DMS153 treated with DMSO at 0.1 percent for 48 hours (cell line): ENCODE measurements around the gene C14orf180.

Experiments
- DNase-seq: peaks from one replicate; lab custom pipeline; 2025; ENCODE audit not compliant: unreplicated experiment; lab: John Stamatoyannopoulos, UW

C14orf180 gene

DNA sequence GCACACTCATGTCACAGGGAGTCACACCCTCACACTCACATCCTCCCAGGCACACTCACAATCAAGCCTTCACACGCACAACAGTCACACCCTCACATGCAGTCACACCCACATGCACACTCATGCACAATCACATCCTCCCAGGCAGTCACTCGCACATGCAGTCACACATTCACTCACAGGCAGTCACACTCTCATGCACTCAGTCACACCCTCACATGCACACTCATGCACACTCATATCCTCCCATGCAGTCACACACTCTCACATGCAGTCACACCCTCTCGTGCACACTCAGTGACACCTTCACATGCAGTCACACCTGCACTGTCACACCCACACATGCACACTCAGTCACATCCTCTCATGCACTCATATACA, 12.7 kb downstream of the C14orf180 start:
- DNase-seq: no peak

DNA sequence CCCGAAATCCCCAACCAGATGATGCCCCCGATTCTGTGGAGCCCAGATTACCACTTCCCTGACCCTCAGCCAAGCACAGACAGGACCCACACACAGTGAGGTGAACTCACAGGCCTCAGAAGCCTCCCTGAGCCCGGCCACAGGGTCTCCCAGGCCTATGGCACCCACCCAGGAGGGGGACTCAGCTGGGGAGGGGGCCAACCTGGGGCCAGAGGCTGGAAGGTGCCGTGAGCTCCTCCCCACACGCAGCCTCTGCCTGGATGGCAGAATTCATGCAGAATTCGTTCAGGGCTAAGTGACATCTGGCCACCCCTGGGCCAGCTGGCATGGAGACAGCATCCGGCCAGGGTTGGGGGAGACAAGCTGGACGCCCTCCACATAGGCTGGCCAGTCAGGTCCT, 13.2 kb downstream of the C14orf180 start:
- DNase-seq: no peak

DNA sequence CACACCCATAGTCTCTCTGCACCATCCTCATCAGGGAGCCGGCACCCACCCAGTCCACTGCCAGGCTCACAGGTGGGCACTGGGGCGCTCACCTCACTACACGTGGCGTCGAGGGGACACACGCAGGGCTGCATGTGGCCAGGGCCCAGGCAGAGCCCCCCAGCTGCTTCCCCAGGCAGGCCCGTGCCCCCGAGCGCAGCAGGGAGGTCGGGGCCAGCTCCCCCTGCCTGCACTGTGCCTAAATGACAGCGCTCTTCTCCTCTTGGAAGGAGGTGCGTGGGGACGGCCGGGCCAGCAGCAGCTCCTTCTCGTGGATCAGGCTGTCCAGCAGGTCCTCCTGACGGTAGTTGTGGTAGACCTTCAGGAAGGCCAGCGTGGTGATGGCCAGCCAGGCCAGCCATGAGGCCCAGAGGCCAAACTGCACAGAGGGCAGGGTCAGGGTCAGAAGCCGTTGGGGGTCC, 13.7 kb downstream of the C14orf180 start:
- no peak for DNase-seq

DNA sequence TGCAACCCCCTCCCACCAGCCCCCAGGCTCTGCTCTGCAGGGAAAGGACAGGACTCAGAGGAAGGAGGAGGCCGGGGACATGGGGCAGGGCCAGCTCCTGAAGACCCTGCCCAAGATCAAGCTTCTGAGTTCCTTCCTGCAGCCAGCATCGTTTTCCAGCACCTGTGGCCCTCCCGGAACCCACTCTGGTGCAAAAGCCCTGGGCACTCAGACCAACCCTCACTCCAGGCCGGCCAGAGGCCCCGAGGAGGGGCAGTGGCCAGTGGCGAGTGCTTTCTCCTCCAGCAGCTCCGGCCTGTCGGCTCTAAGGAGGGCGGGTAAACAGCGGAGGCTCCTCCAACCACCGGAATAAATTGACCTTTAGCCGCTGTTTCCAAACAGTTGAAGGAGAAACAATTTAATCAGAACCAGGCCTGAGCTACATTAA, 14.2 kb downstream of the C14orf180 start:
- no peak for DNase-seq

DNA sequence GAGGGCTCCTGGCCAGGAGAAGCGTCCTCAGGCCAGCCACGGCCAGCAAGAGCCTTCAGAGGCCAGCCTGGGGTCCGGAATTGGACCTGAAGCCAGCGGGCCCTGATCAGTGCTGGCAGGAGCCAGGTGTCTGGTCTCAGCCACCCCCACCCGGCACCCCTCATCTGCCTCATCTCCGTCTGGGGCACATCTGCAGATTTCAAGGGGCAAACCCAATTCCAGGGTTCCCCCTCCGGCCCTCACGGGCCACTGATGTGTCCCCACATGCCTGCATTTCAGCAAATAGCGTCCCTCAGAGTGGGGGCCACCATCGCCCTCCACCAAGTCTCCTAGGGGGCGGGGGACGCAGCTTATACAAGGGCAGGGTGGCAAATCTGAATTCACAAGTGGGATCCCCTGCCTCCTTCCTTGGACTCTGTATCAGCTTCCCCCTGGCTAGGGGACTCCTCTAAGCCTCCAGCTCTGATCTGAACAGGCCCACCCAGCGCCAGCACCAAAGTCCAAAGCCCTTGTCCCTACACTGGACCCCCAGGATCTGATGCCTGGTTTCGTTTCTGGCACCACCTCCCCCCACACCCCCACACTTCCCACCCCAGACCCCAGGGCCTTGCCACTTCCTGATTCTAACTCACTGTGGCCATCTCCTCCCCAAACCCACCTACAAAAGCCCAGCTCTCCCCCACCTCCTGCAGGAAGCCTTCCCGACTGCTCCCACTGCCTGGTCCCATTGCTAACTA, 14.9 kb downstream of the C14orf180 start:
- DNase-seq: no peak

DNA sequence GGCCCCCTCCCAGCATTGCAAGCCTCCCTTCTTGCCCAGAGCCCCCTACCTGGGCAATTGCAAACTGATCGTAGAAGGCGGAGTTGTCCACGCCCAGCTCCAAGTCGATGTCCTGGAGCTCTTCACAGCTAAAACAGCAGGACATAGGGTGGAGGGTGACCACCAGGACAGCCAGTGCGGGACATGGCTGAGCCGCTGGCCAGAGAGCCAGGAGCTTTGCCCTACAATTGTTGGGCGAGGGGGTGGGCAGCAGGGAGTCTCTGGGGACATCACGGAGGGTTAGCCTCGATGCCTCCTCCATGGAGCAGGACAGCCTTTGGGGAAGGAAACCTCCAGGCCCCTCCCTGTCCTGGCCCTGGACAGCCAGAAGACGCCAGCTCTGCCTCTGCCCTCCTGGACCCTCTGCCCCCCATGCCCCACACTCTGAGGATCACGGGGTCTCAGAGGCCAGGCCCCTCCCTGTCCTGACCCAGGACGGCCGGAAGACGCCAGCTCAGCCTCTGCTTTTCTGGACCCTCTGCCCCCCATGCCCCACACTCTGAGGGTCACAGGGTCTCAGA, 15.6 kb downstream of the C14orf180 start:
- DNase-seq: no peak

DNA sequence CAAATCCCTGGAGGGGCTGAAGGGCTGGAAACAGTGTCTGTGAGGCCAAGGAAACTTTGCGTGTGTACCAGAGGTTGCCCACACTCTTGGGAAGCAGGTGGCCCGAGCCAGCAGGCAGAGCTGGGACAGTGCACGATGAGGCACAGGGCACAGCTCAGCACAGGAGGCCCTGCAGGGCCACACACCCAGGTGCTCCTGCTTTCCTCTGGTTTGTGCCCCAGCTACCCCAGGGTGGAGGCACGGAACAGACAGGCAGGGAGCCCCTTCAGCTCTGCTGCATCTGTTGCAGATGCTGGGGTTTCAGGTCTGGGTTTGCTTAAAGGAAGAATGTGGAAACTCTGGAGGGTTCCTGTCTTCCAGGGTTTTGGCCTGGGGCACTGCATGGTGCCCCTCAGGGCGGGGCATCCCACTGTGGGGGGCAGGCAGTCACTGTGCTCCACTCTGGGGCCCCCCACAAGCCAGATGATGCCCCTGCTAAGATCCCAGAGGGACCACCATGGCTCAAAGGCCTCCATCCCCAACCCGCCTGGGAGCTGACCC, 16.4 kb downstream of the C14orf180 start:
- no peak for DNase-seq

DNA sequence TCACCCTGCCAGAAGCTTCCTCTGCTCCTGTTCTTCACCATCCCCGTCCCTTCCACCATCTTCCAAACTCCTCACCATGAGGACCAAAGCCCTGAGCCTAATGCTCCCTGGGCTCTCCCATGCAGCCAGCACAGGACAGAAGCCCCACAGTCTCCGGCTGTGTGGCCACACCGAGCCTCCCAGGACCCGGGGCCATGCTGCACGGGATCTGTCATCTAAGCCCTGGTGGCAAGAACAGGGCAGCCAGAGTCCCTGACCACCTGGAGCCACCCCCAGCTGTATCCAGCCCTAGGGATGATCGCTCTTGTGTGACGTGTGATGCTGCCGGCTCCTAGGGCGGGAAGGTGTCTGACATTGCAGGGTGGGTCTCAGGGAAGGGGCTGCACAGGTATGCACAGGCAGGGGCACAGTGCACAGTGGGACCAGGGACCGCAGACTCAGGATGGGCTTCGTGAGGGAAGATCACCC, 16.9 kb downstream of the C14orf180 start:
- no peak for DNase-seq

DNA sequence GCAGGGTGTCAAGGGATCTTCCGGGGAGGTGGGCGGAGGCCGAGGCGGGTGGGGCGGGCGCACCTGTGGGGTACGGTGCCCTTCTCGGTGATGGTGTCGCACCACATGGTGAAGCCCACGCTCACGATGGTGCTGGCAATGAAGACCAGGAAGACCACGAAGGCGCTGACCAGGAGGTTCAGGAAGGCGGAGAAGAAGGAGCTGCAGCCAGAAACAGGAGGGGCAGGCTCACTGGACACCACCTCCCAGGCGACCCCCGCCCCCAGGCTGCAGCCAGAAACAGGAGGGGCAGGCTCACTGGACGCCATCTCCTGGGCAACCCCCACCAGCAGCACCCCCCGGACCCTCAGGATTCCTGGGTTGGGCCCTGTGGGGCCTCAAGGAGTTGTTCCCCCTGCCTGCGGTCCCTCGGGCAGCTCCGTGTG, 17.4 kb downstream of the C14orf180 start:
- DNase-seq: no peak

DNA sequence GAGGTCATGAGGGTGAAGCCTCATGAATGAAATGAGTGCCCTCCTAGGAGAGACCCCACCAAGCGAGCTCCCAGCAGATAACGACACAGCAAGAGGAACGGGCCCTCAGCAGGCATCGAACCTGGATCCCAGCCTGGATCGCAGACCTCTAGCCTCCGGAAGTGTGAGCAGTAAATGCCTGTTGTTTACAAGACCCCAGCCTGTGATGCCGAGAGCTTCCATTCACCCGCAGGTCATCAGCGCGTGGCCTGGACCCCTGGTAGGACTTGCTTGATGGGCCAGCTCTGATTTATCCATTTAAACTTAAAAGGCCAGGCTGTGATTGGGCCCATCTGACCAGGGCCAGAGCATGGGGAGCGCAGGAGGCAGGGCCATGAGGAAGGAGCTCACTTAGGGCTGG, 18.0 kb downstream of the C14orf180 start:
- DNase-seq: no peak

DNA sequence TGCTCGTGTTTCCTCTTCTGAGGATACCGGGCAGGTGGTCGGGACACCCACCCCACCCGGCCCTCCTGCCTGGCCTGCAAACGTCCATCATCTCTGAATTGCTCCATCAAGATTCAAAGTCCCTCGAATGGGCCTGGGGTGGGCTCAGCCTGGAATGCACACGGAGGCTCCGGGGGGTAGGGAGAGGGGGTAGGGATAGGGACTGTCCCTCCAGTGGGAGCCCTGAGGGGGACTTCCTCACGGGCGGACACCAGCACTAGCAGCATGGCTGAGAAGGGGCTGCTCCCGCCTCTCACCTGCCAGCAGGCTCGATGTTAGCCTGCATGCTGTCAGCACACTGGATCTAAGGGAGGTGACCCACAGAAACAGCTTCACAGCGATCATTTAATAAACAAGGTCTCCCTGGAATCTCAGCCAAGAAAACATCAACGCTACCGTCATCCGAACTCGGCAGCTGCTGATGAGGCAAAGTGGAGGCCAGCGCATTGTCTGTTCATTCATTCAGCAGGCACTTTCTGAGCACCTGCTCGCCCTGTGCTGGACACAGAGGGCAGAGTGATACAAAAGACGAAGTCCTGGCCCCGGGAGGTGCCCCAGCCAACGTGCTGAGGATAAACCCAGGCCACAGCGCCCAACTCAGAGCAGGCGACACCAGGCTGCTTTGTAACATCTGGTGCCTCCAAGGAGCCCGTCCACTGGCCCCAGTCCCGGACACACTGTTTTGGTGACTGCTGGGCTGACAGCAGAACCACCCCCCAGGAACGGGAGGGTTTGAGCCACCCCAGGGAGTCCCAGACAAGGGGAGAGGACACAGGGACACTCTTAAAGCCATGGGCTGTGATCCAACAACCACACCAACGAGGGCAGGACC, 18.7 kb downstream of the C14orf180 start:
- DNase-seq: no peak

DNA sequence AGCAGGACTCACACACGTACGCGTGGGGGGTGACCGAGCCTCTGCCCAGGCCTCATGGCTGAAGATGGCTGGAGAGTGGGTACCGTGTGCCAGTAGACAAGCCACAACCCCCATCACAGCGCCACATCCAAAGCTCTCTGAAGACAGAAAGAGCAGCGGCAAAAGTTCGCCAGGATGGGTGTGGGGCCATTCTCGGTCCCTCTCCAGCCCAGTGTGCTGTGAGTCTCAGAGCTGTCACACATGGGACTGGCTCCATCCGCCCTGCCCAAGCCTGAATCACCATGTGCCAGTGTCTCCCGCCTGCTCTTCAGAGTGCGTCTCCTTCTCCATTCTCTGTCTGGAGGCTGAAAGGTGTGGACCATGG, 19.3 kb downstream of the C14orf180 start:
- DNase-seq: no peak

DNA sequence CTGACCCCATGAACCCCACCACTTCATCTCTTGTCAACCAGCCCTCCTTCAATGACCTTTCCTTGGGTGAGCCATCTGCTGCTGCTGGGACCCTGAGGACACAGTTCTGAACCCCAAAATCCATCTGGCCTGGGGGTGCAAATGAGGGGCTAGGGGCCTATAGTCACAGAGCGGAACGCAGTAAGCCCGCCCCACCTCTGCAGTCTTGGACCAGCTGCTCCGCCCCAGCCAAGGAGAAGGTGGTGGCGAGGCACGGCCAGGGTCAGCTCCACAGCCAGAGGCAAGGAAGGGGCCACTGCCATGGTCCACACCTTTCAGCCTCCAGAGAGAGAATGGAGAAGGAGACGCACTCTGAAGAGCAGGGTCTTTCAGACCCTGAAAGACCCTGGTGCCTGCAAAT, 19.9 kb downstream of the C14orf180 start:
- DNase-seq: no peak

DNA sequence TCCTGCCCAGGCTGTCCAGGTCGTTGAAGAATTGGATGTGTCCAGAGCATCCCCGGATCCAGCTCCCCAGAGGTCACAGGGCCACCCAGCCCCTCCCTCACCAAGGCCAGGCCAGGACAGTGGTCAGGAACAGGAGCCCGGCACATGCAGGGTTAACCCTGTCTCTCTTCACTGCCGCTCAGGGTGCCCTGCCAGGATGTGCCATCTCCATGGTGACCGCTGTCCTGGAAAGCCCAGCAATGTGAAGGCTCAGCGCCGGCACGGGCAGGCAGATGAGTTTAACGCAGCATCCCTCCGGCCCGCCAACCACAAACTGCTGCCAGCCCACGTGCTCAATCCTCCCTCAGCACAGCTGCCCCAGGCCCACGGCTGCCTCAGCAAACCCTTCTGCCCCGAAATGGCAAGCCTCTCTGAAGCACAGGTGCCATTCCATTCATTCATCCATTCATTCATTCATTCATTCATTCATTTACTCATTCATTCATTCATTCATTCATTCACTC, 20.6 kb downstream of the C14orf180 start:
- no peak for DNase-seq

DNA sequence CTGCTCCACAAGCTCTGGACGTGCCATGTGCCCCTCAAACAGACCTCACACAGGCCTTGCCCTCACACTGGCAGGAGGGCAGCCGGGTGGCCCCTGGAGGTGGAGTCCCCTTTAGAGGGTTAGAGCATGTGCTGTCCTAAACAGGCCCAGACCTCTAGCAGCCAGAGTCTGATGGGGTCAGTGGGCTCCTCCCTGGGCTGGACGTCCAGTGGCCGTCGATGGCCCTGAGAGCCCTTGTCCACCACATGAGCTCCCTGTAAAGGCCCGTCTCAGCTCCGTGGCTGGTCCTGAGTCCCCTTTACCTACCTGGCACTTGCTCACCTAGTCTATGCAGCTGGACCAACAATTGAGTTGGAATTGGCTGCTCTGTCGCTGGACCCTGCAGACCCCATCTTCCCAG, 21.2 kb downstream of the C14orf180 start:
- DNase-seq: no peak

DNA sequence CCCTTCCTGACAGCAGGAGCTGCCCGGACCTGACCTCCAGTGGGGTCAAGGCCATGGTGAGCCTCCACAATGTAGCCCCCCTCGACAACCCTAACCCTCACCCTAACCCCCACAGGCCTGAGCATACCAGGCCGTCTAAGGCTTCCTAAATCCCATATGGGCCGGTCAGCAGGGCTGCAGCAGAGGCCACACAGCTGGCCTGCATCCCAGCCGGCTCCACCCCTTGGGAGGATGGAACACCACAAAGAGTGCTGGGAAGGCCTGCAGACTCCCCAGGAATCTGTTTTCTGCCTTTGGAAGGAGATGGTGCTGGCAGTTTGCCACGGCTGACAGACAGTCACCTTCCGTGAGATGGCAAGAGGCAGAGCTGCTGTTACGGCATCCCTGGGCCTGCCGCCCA, 22.2 kb downstream of the C14orf180 start:
- DNase-seq: no peak

DNA sequence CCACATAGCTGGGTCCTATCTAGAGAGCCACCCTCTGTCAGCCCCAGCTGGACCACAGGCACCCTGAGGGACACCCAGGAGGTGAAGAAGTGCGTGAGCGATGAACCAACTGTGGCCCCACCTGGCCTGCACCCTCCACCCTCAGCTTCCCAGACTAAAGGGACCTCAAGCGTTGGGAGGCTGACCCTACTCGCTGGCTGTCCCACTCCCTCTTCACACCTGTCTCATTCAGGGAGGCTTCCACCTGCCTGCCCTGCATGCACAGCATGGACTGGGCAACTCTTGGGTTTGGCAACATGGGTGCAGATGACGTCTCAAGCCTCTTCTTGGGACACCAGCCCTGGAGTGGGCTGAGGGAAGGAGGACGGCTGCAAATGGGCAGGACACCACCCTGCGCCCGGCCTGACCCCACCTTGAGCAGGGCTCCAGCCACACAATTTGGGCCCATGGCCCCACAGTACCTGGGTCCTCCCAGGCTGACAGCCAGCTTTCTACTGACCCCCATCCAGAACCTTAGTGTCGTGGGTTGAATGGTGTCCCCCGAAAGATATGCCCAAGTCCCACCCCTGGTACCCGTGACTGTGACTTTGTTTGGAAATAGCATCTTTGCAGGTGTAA, 22.9 kb downstream of the C14orf180 start:
- no peak for DNase-seq

DNA sequence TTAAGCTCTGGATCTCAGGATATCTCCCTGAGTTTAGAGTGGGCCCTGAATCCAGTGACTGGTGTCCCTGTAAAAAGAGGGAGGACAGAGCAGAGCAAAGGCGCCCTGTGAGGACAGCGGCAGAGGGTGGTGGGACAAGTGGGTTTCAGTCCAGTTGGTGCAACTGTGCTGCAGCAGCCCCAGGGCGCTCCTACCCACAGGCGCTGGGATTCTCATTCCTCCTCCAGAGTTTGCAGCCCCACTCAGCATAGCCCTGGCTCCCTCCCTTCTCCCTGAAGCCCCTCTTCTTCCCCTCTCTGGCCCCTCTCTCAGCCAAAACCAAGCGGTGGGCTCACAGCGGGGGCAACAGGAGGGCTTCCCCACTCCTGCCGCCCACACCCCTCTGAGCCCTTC, 23.4 kb downstream of the C14orf180 start:
- no peak for DNase-seq

DNA sequence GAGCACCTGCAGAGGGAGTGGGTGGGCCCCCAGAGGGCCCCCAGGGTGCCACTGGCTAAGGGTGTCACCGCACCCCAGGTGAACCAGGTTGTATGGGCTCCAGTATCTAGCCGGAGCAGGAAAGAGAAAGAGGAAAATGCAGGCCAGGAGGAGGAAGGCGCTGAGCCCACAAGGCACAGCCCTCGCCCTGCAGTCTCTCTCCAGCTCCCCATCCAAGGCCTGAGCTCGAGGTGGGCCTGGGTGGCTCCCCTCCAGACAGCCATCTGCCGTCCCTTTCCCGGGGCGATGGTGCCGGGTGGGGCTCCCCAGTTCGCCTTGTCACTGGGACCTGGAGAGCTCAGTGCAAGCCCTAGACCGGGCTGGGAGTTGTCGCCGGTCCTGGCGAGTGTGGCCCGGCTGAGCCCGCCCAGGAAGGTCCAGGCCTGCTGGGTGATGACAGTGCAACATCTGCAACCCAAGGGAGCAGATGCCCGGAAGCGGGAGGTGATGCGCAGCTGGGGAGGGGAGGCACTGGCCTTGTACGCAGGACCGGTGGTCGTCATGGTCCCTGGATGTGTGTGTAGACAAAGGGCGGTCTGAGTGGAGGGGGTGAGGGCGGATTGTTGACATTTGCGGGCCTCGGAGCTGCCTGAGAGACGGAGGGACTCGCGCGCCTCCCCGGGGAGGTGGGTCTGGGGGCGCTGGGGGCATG, 24.3 kb downstream of the C14orf180 start:
- DNase-seq: no peak
